Caco-2 (cell line): ENCODE results near the gene FOXL3. TPM values are rescaled to one million over a fixed set of nuclear protein-coding genes. Genes with fewer than 3 reads are reported as not detected.
A peak's percentile ranks its signal among the peaks of the same experiment; 100 is the strongest.

Source experiments
- BruUV-seq: library from RNA; stranded (reverse); fragments of 400-500 nt; replicated peaks from 2 replicates; lab custom pipeline; 2021; lab: Mats Ljungman, UMichigan
- CTCF ChIA-PET: fragments of 300-600 bp; sonication (Branson Sonifier 250); formaldehyde crosslinking; loops from one replicate; lab custom pipeline; 2022; ENCODE audit warnings: antibody characterized with exemption; lab: Charles Lee
- POLR2A ChIA-PET: fragments of 300-600 bp; sonication (Branson Sonifier 250); formaldehyde crosslinking; loops from one replicate; lab custom pipeline; 2022; ENCODE audit warnings: antibody characterized with exemption; lab: Charles Lee
- DNase-seq, 2 experiments: peaks; one replicate each; pipeline versions ENCODE4 v3.0.0 to v3.0.0-alpha.2; 2020 to 2022
- H3K27me3 ChIP-seq: replicated peaks from 2 replicates; pipeline ENCODE4 v1.6.0; 2011; ENCODE audit warnings: low read length; ENCODE audit not compliant: control insufficient read depth, insufficient read depth
- H3K36me3 ChIP-seq: 2 replicates; pipeline ENCODE4 v1.5.1; 2011; ENCODE audit warnings: low read length; ENCODE audit not compliant: control insufficient read depth, insufficient read depth
- H3K4me1 ChIP-seq: fragments of 250-450 bp; sonication (Bioruptor Pico); 2 replicates; pipeline ENCODE4 v1.5.1; 2020; ENCODE audit warnings: mild to moderate bottlenecking
- H3K4me3 ChIP-seq: 2 replicates; pipeline ENCODE4 v1.5.1; 2011; ENCODE audit warnings: low read depth, mild to moderate bottlenecking, control low read depth, low read length
- H3K9me3 ChIP-seq: fragments of 250-450 bp; sonication (Bioruptor Pico); 2 replicates; pipeline ENCODE4 v1.5.1; 2020; ENCODE audit warnings: mild to moderate bottlenecking, moderate library complexity
- H3K27ac Mint-ChIP-seq: one replicate; pipeline ENCODE4 v1.8.0; 2022; ENCODE audit warnings: mixed read lengths; ENCODE audit not compliant: unreplicated experiment
- H3K27me3 Mint-ChIP-seq: one replicate; pipeline ENCODE4 v1.8.0; 2022; ENCODE audit warnings: mixed read lengths; ENCODE audit not compliant: insufficient read depth, unreplicated experiment
- H3K36me3 Mint-ChIP-seq: one replicate; pipeline ENCODE4 v1.8.0; 2022; ENCODE audit warnings: mild to moderate bottlenecking, mixed read lengths; ENCODE audit not compliant: insufficient read depth, unreplicated experiment
- H3K4me1 Mint-ChIP-seq: one replicate; pipeline ENCODE4 v1.8.0; 2022; ENCODE audit warnings: low read depth, mixed read lengths; ENCODE audit not compliant: unreplicated experiment
- H3K4me3 Mint-ChIP-seq: one replicate; pipeline ENCODE4 v1.8.0; 2022; ENCODE audit warnings: mild to moderate bottlenecking, moderate library complexity, mixed read lengths; ENCODE audit not compliant: unreplicated experiment
- H3K9me3 Mint-ChIP-seq: one replicate; pipeline ENCODE4 v1.8.0; 2022; ENCODE audit warnings: mixed read lengths; ENCODE audit not compliant: unreplicated experiment
- intact Hi-C: fragments of 100-400 bp; cut with micrococcal nuclease; formaldehyde crosslinking; loops from one replicate; pipeline ENCODE4 v1.10.0; 2022; ENCODE audit not compliant: unreplicated experiment
- total RNA-seq: library from RNA; stranded (reverse); gene quantifications from 2 replicates; pipeline ENCODE4 v1.2.3, GENCODE V29; 2022
- TF ChIP-seq, protein P1 (sequence below), 2 experiments: fragments of 200-600 bp in 1 of 2; IDR thresholded peaks; 1 replicate in 1 of 2; 2 replicates in 1 of 2; pipeline versions ENCODE4 v1.5.1 to v1.8.0; 2011 to 2022; ENCODE audit warnings: antibody characterized with exemption in 1 of 2, control low read depth in 1 of 2, inconsistent platforms in 1 of 2, low read depth in 1 of 2, low read length in 1 of 2, mild to moderate bottlenecking in 1 of 2, moderate library complexity in 1 of 2; ENCODE audit not compliant: insufficient read depth in 1 of 2, severe bottlenecking in 1 of 2, unreplicated experiment in 1 of 2

Gene FOXL3
- total RNA-seq, 1 experiment from 2014 or later, result not detected

DNA sequence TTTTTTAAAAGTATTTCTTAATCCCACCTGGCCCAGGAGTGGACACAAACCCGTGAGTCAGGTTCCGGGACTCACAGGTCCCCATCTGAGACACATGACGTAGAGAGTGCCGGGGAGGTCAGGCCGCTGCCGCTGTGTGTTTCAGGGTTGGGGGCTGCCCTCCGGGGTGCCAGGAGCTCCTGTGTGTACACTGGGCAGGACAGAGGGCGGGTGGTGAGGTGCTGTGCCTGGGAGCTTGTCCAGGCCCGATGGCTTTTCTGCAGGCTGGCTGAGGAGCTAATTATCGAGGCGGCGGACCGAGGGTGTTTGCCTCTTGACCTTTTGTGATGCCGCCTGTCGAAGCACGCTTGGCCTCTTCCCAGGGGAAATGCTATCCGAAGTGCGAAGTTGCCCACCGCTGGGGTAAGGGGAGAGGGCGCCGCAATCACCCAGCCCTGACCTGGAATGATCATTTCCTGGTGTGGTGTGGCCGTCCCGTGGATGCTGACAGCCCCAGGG lies 42.1 kb downstream of the FOXL3 start:
- Mint-ChIP-seq H3K27ac (no peak overlapping the region), H3K36me3 (peaks cover 8% of the 10 kb centered on the region), H3K27me3 (no peaks in the 10 kb centered on the region), H3K4me1 (peaks cover 43% of the 10 kb centered on the region), H3K9me3 (peaks cover 12% of the 10 kb centered on the region), H3K4me3 (peak overlapping the region; percentile 67)
- Histone ChIP-seq H3K27me3 (no peaks in the 10 kb centered on the region), H3K36me3 (no peaks in the 10 kb centered on the region), H3K4me1 (peaks cover 31% of the 10 kb centered on the region), H3K9me3 (no peaks in the 10 kb centered on the region), H3K4me3 (no peak overlapping the region)
- ChIA-PET CTCF (interaction anchor here (0.5 to 3.5 kb wide), 5 partner anchors 10 to 312 kb away, joined by 3 to 19 read pairs (median 9); no protein-coding TSS in a partner anchor), POLR2A (interaction anchor here (1.7 kb wide), 1 partner anchor 171 kb away, joined by 21 read pairs; no protein-coding TSS in a partner anchor)
- DNase-seq, result no peak
- TF ChIP-seq, protein P1, sequence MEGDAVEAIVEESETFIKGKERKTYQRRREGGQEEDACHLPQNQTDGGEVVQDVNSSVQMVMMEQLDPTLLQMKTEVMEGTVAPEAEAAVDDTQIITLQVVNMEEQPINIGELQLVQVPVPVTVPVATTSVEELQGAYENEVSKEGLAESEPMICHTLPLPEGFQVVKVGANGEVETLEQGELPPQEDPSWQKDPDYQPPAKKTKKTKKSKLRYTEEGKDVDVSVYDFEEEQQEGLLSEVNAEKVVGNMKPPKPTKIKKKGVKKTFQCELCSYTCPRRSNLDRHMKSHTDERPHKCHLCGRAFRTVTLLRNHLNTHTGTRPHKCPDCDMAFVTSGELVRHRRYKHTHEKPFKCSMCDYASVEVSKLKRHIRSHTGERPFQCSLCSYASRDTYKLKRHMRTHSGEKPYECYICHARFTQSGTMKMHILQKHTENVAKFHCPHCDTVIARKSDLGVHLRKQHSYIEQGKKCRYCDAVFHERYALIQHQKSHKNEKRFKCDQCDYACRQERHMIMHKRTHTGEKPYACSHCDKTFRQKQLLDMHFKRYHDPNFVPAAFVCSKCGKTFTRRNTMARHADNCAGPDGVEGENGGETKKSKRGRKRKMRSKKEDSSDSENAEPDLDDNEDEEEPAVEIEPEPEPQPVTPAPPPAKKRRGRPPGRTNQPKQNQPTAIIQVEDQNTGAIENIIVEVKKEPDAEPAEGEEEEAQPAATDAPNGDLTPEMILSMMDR (IDR thresholded peaks at IDR 0.05; ENCODE audit: insufficient read depth in 1 of 2, low read depth in 1 of 2, low read length in 1 of 2, severe bottlenecking in 1 of 2, unreplicated experiment in 1 of 2), result no peak
- intact Hi-C loops, result loop anchor here (2.0 kb wide), 1 partner anchor 187 kb away; the partner anchor contains the start of gene PDGFA
- no TSS peak for BruUV-seq

DNA sequence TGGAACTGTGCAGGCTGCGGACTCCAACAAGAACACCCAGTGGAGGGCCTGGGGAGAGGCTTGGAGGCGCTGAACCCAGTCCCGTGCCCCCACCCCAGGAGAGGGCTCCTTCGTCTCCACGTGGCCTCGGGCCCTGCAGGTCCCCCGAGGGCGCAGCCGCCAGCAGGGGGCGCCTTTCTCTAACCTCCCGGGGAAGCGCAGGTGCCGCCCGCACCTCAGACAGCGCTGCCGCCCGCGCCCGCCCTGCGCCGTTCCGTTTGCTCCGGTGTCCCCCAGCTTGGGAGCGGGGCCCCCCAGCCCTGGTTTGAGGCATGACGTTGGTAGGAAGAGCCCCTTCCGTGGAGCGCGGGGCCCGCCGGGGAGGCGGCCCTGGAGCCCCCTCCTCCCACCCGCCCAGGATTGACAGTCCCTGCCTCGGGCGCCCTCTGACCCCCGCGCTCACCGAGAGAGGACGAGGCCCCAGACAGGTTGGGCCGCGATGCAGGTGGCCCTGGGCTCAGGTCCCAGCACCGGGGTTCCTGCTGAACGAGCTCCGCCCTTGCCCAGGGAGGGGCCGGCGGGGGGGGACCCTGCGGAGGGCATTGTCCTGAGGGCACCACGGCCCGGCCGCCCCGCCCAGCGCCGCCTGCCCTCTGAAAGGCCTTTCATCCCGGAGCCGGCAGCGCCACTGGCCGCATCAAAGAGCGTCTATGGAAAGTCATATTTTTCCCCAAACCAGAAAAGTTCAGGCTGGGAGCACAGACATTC lies 42.8 kb downstream of the FOXL3 start:
- Histone ChIP-seq H3K36me3 (no peaks in the 10 kb centered on the region), H3K27me3 (no peaks in the 10 kb centered on the region), H3K4me1 (peaks cover 30% of the 10 kb centered on the region), H3K4me3 (peak overlapping the region; percentile 46), H3K9me3 (no peaks in the 10 kb centered on the region)
- DNase-seq, result peak; percentile 88 to 96
- TF ChIP-seq, protein P1 (IDR thresholded peaks at IDR 0.05; ENCODE audit: insufficient read depth in 1 of 2, low read depth in 1 of 2, low read length in 1 of 2, severe bottlenecking in 1 of 2, unreplicated experiment in 1 of 2), result peak; percentile 94 to 95
- BruUV-seq, result no TSS peak
- Mint-ChIP-seq H3K36me3 (peaks cover 8% of the 10 kb centered on the region), H3K4me3 (peak overlapping the region; percentile 67), H3K27ac (peak overlapping the region; percentile 72), H3K9me3 (peaks cover 12% of the 10 kb centered on the region), H3K27me3 (no peaks in the 10 kb centered on the region), H3K4me1 (peaks cover 35% of the 10 kb centered on the region)
- CTCF ChIA-PET, result interaction anchor here (0.5 to 3.5 kb wide), 16 partner anchors 10 to 436 kb away, joined by 3 to 19 read pairs (median 4); partner anchors contain the start of gene PDGFA
- POLR2A ChIA-PET, result interaction anchor here (0.6 to 1.7 kb wide), 6 partner anchors 9 to 484 kb away, joined by 3 to 32 read pairs (median 8); no protein-coding TSS in a partner anchor
- intact Hi-C loops, result loop anchor here (1.0 to 2.0 kb wide), 4 partner anchors 40 to 186 kb away; partner anchors contain the start of gene PDGFA

DNA sequence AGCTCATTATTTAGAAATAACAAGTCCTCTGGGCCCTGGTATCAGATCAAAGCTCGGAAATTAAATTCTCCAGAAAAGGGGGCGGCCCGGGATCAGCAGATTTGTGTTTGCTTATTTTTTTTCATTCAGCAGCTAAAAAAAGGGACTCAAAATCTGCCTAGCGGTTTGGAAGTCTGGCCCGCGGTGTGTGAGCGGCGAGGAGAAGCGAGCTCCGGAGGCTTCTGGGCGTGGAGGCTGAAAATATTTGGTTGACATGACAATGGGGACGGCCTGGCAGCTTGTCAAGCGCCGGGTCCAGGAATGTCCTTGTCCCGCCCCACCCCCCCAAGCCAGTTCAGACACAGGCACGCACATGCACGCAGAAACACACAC lies 43.4 kb downstream of the FOXL3 start:
- BruUV-seq, result TSS peak; percentile 63
- DNase-seq, result peak; percentile 77 to 81
- peak overlapping the region; percentile 67 for H3K4me3 Mint-ChIP-seq
- H3K27me3 Mint-ChIP-seq, result no peaks in the 10 kb centered on the region
- TF ChIP-seq, protein P1 (IDR thresholded peaks at IDR 0.05; ENCODE audit: insufficient read depth in 1 of 2, low read depth in 1 of 2, low read length in 1 of 2, severe bottlenecking in 1 of 2, unreplicated experiment in 1 of 2), result no peak
- Histone ChIP-seq H3K4me3 (peak overlapping the region; percentile 46), H3K9me3 (no peaks in the 10 kb centered on the region), H3K36me3 (no peaks in the 10 kb centered on the region), H3K4me1 (peaks cover 29% of the 10 kb centered on the region), H3K27me3 (no peaks in the 10 kb centered on the region)
- intact Hi-C loops, result loop anchor here (1.0 to 2.0 kb wide), 4 partner anchors 40 to 185 kb away; partner anchors contain the start of gene PDGFA
- POLR2A ChIA-PET, result interaction anchor here (0.6 to 1.7 kb wide), 6 partner anchors 9 to 484 kb away, joined by 3 to 32 read pairs (median 8); no protein-coding TSS in a partner anchor
- CTCF ChIA-PET, result interaction anchor here (0.6 to 3.5 kb wide), 14 partner anchors 9 to 436 kb away, joined by 3 to 19 read pairs (median 4); partner anchors contain the start of gene PDGFA
- peaks cover 32% of the 10 kb centered on the region for H3K4me1 Mint-ChIP-seq
- peaks cover 8% of the 10 kb centered on the region for H3K36me3 Mint-ChIP-seq
- H3K9me3 Mint-ChIP-seq, result peaks cover 12% of the 10 kb centered on the region
- H3K27ac Mint-ChIP-seq, result peak overlapping the region; percentile 72
